K562 (cell line): ENCODE data around the gene ATP5MG. TPM values are rescaled to one million over a fixed set of nuclear protein-coding genes. Genes with fewer than 3 reads are reported as not detected.

Experiments
- ARID3B ChIP-seq: fragments of 250-450 bp; sonication (Bioruptor Pico); IDR thresholded peaks from 2 replicates; pipeline ENCODE4 v1.4.0; 2020; ENCODE audit warnings: borderline replicate concordance
- ATF4 ChIP-seq: fragments of 450-650 bp; formaldehyde crosslinking; IDR thresholded peaks from 2 replicates; pipeline ENCODE4 v1.4.0; 2022; ENCODE audit warnings: mild to moderate bottlenecking, moderate library complexity
- BRCA1 ChIP-seq, 2 experiments: fragments of 450-650 bp in 1 of 2; sonication (generic) in 1 of 2; formaldehyde crosslinking in 1 of 2; IDR thresholded peaks; 2 replicates each; pipeline versions ENCODE4 v1.5.0 to v1.6.1; 2017 to 2020; ENCODE audit warnings: mild to moderate bottlenecking in 1 of 2, missing genetic modification reagents in 1 of 2
- ESRRB ChIP-seq: fragments of 250-450 bp; sonication (Bioruptor Pico); IDR thresholded peaks from 2 replicates; pipeline ENCODE4 v1.5.0; 2020; ENCODE audit warnings: mild to moderate bottlenecking, moderate library complexity, borderline replicate concordance
- JUND ChIP-seq, 2 experiments: IDR thresholded peaks; 2 replicates in 1 of 2; 3 replicates in 1 of 2; pipeline ENCODE4 v1.6.1; 2011; ENCODE audit warnings: borderline replicate concordance in 2 of 2, low read depth in 2 of 2, low read length in 2 of 2, improper control_type of control experiment in 1 of 2, missing biosample characterization in 1 of 2, missing genetic modification characterization in 1 of 2, missing genetic modification reagents in 1 of 2
- MCM2 ChIP-seq: fragments of 450-650 bp; IDR thresholded peaks from 2 replicates; pipeline ENCODE4 v1.6.1; 2017; ENCODE audit warnings: low read depth, mild to moderate bottlenecking
- MCM3 ChIP-seq: fragments of 450-650 bp; IDR thresholded peaks from 2 replicates; pipeline ENCODE4 v1.6.1; 2016
- MXI1 ChIP-seq: IDR thresholded peaks from 2 replicates; pipeline ENCODE4 v1.6.1; 2011; ENCODE audit warnings: low read depth, mild to moderate bottlenecking, improper control_type of control experiment, low read length
- MYC ChIP-seq, 2 experiments: fragments of 250-450 bp in 1 of 2; sonication (Bioruptor Pico) in 1 of 2; IDR thresholded peaks; 2 replicates each; pipeline versions ENCODE4 v1.5.1 to v1.6.1; 2012 to 2021; ENCODE audit warnings: low read depth in 2 of 2, borderline replicate concordance in 1 of 2, improper control_type of control experiment in 1 of 2, low read length in 1 of 2, mild to moderate bottlenecking in 1 of 2, moderate library complexity in 1 of 2
- PPARD ChIP-seq: fragments of 250-450 bp; sonication (Bioruptor Pico); IDR thresholded peaks from 2 replicates; pipeline ENCODE4 v1.8.0; 2022; ENCODE audit warnings: inconsistent platforms, mild to moderate bottlenecking, moderate library complexity
- PREB ChIP-seq: sonication (generic); formaldehyde crosslinking; IDR thresholded peaks from 2 replicates; pipeline ENCODE4 v1.8.1; 2023; ENCODE audit warnings: mild to moderate bottlenecking, missing genetic modification reagents
- U2AF1 ChIP-seq: fragments of 200-400 bp; formaldehyde crosslinking; optimal IDR thresholded peaks from 2 replicates; pipeline ENCODE3; 2017; ENCODE audit warnings: mild to moderate bottlenecking, low read depth, low read length, moderate library complexity
- ZNF318 ChIP-seq, 2 experiments: fragments of 450-650 bp; IDR thresholded peaks; 2 replicates each; pipeline ENCODE4 v1.6.1; 2016; ENCODE audit warnings: mild to moderate bottlenecking in 2 of 2, borderline replicate concordance in 1 of 2, low read depth in 1 of 2, moderate library complexity in 1 of 2
- ZNF764 ChIP-seq: fragments of 250-450 bp; sonication (Bioruptor Pico); IDR thresholded peaks from 2 replicates; pipeline ENCODE4 v1.4.0; 2020; ENCODE audit warnings: low read depth, mild to moderate bottlenecking, moderate library complexity
- polyA plus RNA-seq, 8 experiments: library from polyadenylated mRNA; depleted of rRNA in 4 of 8; stranded (reverse) in 5 of 8; unstranded in 3 of 8; fragments of >200 nt; fragmentation: Nextera tagmentation in 2 of 8; fragmentation: Illumina TruSeq in 1 of 8; extraction: Ambion mirVana in 2 of 8; extraction: Trizol in 1 of 8; gene quantifications; 2 replicates each; pipeline versions ENCODE4 v1.2.1 to v1.2.3, GENCODE V29; 2011 to 2014; ENCODE audit warnings: inconsistent platforms in 1 of 8, missing spikeins in 1 of 8
- total RNA-seq, 7 experiments: library from RNA; depleted of rRNA in 6 of 7; stranded (reverse); fragments of >200 nt in 6 of 7; fragmentation: Illumina TruSeq in 2 of 7; extraction: Trizol in 2 of 7; gene quantifications; 2 replicates each; pipeline versions ENCODE4 v1.2.1 to v1.2.3, GENCODE V29; 2011 to 2021; ENCODE audit warnings: low replicate concordance in 1 of 7

The ATP5MG gene
- total and polyA plus RNA-seq, 9 of the 15 experiments (the other 6 are each of a cell fraction or from before 2014, with no cell fraction given), result 301 to 2,138 (median 434) TPM

GRCh38 chr11:118359295-118359958, 42.0 kb upstream of the ATP5MG start, which contains the start of gene UBE4A (continued):
- no peak for TF ChIP-seq PPARD (CRISPR knock-in tag)
- TF ChIP-seq MYC (IDR thresholded peaks at IDR 0.05; ENCODE audit: low read depth, low read length), result peak; percentile 91
- no peak for TF ChIP-seq MYC (CRISPR knock-in tag; IDR thresholded peaks at IDR 0.05; ENCODE audit: borderline replicate concordance, low read depth)
- TF ChIP-seq ATF4, result peak; percentile 56; the same call in 1 of the 2 replicates
- no peak for TF ChIP-seq U2AF1
- no peak for TF ChIP-seq BRCA1 (IDR thresholded peaks at IDR 0.05)
- no peak for TF ChIP-seq BRCA1 (CRISPR knock-in tag; IDR thresholded peaks at IDR 0.05)
- TF ChIP-seq ZNF764 (CRISPR knock-in tag), result no peak
- no peak for TF ChIP-seq MCM3
- TF ChIP-seq ZNF318 (IDR thresholded peaks at IDR 0.05; ENCODE audit: borderline replicate concordance in 1 of 2, low read depth in 1 of 2), result no peak
- TF ChIP-seq ESRRB (CRISPR knock-in tag), result no peak
- no peak for TF ChIP-seq MXI1
- no peak for TF ChIP-seq ARID3B (CRISPR knock-in tag)
- TF ChIP-seq MCM2, result no peak
- TF ChIP-seq PREB (CRISPR knock-in tag), result no peak
- TF ChIP-seq JUND (IDR thresholded peaks at IDR 0.05; ENCODE audit: borderline replicate concordance, low read depth, low read length), result peak; percentile 88
- TF ChIP-seq JUND (tag; IDR thresholded peaks at IDR 0.05; ENCODE audit: borderline replicate concordance, low read depth, low read length), result peak; percentile 73; the same call in 2 of the 3 replicates
